ENCODE results near the gene CTSW.
"Not testable (repeated sequence)": the region's sequence is repeated elsewhere in the genome, so short reads cannot be mapped to it uniquely, and the experiment has no call there.

CTSW gene, protein sequence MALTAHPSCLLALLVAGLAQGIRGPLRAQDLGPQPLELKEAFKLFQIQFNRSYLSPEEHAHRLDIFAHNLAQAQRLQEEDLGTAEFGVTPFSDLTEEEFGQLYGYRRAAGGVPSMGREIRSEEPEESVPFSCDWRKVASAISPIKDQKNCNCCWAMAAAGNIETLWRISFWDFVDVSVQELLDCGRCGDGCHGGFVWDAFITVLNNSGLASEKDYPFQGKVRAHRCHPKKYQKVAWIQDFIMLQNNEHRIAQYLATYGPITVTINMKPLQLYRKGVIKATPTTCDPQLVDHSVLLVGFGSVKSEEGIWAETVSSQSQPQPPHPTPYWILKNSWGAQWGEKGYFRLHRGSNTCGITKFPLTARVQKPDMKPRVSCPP

DNA sequence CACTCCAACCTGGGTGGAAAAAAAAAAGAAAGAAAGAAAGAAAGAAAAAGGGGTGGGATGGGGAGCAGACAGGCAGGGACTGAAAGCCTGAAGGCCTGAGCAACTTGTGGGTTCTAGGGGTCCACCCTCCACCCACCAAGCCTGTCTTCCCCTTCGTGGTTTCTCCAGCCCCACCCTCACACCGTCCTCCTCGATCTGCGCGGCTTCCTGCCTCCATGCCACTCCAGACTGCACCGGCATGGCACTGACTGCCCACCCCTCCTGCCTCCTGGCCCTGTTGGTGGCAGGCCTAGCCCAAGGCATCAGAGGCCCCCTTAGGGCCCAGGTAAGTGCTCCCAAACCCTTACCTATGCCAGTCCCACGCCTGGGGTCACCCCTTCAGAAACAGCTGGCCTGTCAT lies at the start of gene CTSW:
CTSW (plus strand) TSS at position 221 of the 400 bp plus-strand sequence; CDS start at position 239, 18 bp downstream.
- no peak for DNase-seq (ENCODE audit: low read depth)

DNA sequence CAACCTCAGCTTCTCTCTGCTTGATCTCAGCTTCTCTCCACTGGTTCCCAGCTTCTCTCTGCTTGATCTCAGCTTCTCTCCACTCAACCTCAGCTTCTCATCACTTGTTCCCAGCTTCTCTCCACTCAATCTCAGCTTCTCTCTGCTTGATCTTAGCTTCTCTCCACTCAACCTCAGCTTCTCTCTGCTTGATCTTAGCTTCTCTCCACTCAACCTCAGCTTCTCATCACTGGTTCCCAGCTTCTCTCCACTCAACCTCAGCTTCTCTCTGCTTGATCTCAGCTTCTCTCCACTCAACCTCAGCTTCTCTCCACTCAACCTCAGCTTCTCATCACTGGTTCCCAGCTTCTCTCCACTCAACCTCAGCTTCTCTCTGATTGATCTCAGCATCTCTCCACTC lies 47.4 kb upstream of the CTSW start:
- DNase-seq (ENCODE audit: low read depth) = not testable (repeated sequence)

DNA sequence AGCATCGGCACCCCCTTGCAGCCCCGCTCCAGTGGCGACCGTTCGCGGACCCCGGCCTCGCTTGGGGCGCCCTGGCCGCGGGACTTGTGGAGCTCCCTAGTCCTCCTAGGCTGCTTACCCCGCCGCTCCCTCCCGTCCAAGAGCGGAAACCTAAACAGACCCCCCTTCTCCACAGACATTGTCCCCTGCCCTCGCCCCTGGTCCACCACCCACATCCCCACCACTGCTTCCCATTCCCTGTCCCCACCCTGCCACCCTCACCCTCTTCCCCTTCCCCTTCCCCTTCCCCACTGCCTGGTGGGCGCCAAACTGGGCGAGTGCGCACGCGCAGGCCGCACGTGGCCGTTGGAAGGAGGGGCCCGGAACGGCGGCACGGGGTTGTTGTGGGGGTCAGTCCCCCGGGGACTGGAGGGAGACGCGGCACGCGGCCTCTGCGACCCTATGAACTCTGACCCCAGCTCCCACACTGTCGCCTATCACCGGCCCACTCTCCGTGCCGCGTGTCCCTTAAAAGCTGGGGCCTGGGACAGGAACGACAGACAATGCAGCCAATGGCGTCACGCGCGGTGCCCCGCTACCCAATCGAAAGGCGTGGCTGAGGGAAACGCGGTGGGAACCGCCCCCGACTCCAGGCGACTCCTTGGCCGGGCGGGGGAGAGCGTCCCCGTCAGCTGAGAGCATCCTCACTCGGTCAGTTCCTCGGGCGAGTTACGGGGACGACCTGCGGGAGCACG lies 46.2 kb upstream of the CTSW start, which contains the start of gene SNX32:
SNX32 (plus strand) TSS at position 667 of the 734 bp plus-strand sequence. CDS start 103 bp downstream, outside the sequence.
- peak; percentile 94 for DNase-seq (ENCODE audit: low read depth)

DNA sequence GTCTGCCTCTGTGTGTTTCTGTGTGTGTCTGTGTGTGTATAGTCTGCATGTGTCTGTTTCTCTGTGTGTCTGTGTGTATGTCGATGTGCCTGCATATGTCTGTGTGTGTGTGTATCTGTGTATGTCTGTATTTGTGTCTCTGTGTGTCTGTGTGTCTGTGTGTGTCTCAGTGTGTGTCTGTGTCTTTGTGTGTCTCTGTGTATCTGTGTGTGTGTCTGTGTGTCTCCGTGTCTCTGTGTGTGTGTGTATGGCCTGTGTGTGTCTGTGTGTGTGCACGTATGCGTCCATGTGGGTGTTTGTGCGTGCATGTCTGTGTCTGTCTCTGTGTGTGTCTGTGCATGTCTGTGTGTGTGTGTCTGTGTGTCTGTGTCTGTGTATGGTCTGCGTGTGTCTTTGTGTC lies 45.4 kb upstream of the CTSW start:
- no peak for DNase-seq (ENCODE audit: low read depth)

DNA sequence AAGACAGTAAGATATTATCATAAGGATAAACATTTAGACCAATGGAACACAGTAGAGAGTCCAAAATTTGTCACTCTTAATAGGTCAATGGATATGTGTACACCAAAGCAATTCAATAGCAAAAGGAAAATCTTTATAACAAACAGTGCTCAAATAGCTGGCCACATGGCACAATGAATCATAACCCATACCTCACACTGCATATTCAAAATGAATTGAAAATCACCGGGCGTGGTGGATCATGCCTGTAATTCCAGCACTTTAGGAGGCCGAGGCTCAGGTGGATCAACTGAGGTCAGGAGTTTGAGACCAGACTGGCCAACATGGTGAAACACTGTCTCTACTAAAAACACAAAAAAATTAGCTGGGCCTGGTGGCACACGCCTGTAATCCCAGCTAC lies 37.5 kb upstream of the CTSW start:
- no peak for DNase-seq (ENCODE audit: low read depth)

DNA sequence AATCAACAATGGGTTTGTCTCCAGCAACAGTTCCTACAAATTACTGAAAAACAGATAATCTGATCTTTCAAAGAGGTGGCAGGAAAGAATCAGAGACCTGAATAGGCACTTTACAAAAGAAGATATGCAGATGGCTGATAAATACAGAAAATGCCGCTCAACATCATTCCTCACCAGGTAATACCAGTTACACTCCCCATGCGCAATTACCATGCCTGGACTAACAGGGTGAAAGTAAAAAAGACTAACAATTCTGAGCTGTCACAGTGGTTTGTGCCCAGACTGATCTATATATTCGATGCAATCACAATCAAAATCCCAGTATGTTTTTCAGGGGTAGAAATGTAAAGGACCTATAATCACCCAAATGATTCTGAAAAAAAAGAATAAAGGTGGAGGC lies 35.8 kb upstream of the CTSW start:
- DNase-seq (ENCODE audit: low read depth) = no peak

DNA sequence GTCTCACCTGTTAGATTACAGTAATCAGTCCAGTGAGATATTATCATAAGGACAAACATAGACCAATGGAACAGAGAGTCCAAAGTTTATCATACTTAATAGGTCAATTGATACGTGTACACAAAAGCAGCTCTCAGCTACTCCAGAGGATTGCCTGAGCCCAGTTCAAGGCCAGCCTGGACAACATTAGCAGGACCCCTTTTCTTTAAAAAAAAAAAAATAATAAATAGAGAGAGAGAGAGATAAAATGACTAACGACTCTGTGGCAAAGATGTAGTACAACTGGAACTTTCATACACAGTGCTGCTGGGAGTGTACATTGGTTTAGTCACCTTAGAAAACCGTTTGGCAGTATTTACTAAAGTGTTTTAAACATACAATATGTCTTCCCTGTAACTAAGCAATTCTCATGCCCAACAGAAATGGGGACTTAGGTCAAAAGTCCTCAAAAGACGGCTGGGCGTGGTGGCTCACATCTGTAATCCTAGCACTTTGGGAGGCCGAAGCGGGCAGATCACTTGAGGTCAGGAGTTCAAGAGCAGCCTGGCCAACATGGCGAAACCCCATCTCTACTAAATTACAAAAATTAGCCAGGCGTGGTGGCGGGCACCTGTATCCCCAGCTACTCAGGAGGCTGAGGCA lies 35.3 kb upstream of the CTSW start:
- DNase-seq (ENCODE audit: low read depth) = no peak

DNA sequence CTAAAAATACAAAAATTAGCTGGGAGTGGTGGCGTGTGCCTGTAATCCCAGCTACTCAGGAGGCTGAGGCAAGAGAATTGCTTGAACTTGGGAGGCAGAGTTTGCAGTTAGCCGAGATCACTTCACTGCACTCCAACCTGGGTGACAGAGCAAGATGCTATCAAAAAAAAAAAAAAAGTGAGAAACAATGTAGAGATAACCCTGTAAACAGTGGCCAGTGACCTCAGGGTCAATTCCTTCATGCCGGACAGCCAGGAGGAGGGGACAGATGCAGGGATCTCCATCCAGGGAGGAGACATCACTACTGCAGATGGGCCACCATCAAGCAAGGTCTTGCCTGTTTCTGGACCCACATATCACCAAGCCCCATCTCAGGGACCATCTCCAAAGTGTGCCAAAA lies 31.9 kb upstream of the CTSW start:
- no peak for DNase-seq (ENCODE audit: low read depth)

DNA sequence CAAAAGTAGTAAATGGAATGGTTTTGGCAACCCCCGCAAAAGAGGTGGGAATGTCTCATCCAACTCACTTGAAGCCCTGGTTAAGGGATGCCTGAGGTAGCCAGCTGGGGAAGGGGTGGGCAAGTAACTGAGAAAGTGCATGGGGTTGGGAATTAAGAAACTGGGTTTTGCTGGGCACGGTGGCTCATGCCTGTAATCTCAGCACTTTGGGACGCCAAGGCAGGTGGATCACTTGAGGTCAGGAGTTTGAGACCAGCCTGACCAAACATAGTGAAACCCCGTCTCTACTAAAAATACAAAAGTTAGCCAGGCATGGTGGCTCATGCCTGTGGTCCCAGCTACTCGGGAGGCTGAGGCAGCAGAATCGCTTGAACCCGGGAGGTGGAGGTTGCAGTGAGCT lies 30.9 kb upstream of the CTSW start:
- not testable (repeated sequence) for DNase-seq (ENCODE audit: low read depth)

DNA sequence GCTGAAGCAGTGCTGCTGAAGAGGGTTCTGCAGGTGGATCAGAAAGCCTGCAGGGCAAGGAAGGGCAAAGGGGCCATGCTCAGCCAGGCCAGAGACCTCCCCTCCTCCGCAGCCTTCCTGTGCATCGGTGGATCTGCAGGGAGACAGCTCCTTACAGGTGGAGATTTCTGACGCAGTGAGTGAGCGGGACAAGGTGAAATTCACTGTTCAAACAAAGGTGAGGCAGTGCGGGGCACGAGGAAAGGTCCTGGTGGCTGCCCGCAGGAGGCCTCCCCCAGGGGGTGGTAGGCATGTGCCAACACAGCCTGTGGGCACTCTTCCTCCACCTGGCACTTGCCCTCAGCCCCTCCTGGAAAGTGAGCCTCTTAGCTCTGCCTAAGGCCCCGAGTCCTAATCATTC lies 30.3 kb upstream of the CTSW start:
- DNase-seq (ENCODE audit: low read depth) = no peak

DNA sequence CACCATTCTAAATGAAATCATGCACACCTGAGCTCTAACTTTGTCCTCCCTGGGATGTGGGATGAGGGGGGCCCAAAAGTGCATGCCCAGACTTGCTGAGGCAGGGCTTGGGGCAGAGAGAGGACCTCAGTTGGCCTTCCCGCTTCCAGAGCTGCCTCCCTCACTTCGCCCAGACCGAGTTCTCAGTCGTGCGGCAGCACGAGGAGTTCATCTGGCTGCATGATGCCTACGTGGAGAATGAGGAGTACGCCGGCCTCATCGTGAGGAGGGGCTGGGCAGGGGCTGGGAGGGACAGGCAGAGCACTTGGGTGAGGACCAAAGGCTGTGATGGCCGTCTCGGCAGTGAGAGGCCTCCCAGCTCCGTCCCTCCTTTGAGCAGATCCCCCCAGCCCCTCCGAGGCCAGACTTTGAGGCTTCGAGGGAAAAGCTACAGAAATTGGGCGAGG lies 29.8 kb upstream of the CTSW start:
- no peak for DNase-seq (ENCODE audit: low read depth)

DNA sequence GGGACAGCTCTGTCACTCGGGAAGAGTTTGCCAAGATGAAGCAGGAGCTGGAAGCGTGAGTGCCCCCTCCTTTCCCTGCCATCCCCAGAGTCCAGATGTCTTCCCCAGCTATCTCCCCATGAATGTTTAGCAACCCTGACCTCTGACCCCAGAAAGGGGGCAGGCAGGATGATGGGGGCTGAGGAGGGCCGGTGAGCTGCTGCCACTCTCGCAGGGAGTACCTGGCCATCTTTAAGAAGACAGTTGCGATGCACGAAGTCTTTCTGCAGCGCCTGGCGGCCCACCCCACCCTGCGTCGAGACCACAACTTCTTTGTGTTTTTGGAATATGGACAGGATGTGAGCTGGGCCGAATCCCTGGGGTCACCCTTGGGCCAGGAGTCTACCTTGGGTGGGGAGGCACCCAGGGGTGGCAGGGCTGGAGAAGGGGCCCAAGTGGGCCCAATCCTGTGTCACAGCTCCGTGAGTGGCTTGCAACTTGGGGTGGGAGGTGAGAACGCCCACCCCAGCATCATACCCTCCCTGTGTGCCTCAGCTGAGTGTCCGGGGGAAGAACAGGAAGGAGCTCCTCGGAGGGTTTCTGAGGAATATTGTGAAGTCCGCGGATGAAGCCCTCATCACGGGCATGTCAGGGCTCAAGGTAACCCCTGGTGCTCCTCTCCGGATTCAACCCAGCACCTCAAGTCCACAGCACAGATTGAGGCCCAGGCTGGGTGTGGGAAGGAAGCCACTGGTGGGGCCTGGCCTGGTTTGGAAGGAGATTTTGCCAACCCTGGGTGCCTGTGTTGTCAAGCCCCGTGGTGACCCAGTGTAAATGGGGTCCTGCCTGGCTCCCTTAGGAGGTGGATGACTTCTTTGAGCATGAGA lies 29.2 kb upstream of the CTSW start:
- DNase-seq (ENCODE audit: low read depth) = no peak

DNA sequence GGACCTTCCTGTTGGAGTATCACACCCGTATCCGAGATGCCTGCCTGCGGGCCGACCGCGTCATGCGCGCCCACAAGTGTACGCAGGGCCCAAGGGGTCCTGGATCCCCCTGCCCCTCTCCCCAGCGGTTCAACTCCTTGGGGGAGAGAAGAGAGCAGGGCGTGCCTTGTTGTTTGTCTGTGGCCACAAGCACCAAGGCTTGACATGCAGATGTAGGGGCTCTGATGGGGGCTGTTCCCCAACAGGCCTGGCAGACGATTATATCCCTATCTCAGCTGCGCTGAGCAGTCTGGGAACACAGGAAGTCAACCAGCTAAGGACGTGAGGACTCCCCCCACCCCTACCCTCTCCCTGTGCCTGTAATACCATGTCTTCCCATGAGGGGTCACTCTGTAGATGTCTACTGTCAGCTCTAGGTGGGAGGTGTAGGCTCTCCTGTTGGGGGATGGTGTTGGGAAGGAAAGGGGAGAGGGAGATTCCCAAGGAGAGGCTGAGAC lies 28.5 kb upstream of the CTSW start:
- DNase-seq (ENCODE audit: low read depth) = no peak

DNA sequence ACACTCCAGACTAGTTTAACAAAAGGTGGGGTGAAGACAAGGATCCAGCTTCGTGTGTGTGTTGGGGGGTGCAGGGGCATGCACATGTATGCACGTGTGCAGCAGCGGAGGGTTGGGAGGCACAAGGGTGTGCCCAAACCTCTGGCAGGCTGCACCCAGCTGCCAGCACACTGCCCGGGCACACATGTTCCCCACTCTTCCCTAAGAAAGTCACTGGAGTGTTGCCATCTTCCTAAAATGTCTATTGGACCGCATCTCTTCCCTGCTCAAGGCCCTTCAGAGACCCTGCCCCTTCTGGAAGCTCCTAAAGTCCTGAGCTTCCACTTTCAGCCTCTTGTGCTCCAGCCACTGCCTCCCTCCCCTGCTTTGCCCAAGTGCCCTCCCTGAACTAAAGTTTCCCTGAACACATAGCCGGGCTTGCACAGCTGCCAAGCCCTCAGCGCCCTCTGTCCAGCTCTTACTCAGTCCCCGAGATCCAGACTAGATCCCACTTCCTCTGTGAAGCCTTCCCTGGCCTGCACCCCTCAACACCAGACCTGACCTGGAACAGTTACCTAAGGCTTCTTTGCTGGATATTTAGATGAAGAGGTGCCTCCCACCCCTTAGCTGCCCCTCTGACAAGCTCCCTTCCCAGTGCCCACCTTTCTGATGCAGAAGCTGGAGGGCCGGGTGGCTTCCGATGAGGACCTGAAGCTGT lies 27.7 kb upstream of the CTSW start:
- no peak for DNase-seq (ENCODE audit: low read depth)

DNA sequence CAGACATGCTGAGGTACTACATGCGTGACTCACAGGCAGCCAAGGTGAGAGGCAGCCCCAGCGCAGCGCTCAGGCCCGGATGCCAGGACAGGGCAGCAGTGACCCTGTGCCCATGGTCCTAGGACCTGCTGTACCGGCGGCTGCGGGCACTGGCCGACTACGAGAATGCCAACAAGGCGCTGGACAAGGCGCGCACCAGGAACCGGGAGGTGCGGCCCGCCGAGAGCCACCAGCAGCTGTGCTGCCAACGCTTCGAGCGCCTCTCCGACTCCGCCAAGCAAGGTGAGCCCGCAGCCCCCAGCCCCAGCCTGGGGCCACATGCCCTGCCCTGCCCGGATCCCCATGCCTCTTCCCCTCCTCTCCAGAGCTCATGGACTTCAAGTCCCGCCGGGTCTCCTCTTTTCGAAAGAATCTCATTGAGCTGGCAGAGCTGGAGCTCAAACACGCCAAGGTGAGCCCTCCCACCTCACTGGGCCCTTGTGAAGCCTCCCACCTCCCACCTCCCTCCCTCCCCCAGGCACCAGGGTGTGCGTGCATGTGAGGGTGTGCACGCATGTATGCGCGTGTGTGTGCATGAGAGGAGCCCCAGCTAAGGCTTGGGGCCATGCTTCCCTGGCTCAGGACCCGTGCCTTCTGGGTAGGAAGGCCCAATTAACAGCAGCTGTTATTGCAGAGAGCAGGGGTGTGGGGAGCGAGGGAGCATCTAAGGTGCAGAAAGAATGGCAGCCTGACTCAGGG lies 27.0 kb upstream of the CTSW start:
- DNase-seq (ENCODE audit: low read depth) = no peak

DNA sequence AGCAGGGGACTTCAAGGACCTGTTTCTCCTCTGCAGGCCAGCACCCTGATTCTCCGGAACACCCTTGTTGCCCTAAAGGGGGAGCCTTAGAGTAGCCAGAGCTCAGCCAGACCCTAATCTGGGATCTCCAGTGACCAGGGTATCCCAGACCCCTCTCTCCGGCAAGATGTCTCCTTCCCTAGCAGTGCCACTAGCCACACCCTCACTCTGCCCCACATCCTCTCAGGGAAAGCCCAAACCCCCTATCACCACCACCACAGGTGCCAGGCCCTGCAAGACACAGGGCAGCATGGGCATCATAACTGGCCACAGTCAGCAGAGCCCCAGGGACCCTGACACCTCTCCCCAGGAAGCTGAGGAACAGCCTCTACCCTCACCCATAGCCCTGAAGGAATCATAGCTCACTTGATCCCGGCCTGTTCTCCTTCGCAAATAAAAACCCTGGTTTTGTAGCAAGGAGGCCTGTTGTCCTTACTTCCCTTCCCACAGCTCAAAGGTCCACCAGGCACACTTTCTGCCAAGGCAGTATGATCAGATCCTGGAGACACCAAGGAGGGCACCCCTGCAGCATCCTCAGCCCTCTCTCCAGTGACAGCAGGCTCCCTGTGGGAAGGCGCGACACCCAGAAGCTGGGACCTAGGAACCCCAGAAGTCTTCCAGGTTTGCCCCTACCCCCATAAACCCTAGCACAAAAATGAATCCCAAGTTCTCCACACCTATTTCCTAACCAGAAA lies 26.2 kb upstream of the CTSW start:
- no peak for DNase-seq (ENCODE audit: low read depth)

DNA sequence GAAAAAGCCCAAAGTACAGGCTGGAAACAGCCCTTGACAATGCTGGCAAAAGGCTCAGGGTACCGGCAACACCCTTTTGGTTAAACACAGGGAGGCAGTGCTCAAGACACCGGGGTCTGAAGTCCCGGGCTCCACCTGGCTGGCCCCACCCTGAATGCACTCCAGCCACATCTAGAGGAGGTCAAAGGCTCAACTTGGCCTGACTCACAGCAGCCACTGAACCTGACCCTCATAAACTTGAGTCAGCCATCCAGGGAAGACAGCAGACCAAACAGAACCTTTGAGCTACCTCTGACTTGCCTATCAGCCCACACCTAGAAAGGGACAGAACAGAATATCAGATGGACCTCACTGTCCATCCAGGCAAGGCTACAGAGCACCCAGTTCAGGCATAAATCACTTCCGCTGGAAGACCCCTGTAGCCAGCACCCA lies 25.5 kb upstream of the CTSW start:
- DNase-seq (ENCODE audit: low read depth) = no peak

DNA sequence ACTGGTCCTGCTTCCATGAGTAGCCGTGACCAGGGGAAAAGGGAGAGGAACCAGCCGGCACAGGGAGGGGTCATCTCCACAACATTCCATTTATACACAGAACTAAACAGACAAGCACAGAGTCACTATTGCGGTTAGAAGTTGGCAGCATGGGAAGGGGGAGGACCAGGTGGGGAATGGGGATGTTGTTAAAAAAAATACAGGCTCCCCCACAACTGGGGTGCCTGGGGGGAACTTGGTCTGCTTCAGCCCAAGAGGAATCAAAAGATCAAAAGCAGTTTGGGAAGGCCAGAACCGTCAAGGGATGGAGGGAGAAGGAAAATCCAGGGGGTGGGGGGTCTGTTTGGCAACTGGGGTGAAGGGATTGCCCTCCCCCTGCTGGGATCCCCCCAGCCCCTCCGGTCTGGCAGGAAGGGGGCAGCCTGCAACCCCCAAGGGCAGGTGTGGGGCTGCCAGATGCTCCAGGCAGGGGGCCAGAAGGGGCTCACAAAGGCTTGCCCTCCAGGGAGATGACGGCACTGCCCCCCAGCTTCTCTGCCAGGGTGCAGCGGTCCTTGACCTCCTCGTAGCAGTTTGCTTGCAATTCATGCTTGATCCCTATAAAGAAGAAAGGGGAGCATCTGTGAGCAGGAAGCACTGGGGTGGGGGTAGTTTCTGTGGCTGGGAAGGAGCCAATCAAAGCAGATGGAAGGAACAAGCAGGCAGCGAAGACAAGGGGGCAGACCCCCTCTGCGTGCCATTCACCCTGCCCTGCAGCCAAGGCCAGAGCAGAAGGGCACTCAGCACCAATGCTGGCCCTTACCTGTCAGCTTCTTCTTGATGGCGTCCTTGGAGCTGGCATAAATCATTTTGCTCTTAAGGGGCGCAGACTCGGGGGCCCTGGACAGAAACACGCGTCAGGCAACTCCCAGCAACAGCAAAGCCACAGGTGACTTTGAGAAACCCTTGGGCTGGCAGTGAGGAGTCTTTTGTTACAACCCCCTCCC lies 24.5 kb upstream of the CTSW start:
- no peak for DNase-seq (ENCODE audit: low read depth)
